K562 (cell line): ENCODE measurements around the gene ATE1. TPM values are rescaled to one million over a fixed set of nuclear protein-coding genes. Genes with fewer than 3 reads are reported as not detected.

Experiments used
- ATAC-seq: fragments of 200-7000 bp; cut with Tn5 transposase; 3 replicates; pipeline ENCODE4 v1.9.1; 2020; ENCODE audit warnings: moderate library complexity
- BruUV-seq: library from RNA; stranded (reverse); fragments of 400-500 nt; replicated peaks from 2 replicates; lab custom pipeline; 2021; lab: Mats Ljungman, UMichigan
- CTCF ChIA-PET: fragments of 300-600 bp; formaldehyde crosslinking; extraction: SDS; loops from one replicate; lab custom pipeline; 2021; ENCODE audit warnings: low intra/inter-chr PET ratio; lab: Yijun Ruan, JAX
- POLR2A ChIA-PET: fragments of 300-600, 350-650 bp; sonication (Branson Sonifier 250); formaldehyde crosslinking; extraction: SDS; loops from one replicate; lab custom pipeline; 2021; ENCODE audit warnings: antibody characterized with exemption, inconsistent platforms; lab: Yijun Ruan, JAX
- DNase-seq, 4 experiments: peaks; one replicate each; pipeline versions ENCODE4 v3.0.0 to v3.0.0-alpha.2; 2011 to 2018; ENCODE audit warnings: low spot score in 3 of 4, mixed read lengths in 3 of 4; ENCODE audit errors: extremely low read depth in 1 of 4
- FAIRE-seq: peaks from 2 replicates; lab custom pipeline; 2011; peaks lifted over from hg19 to GRCh38; lab: Jason Lieb, UNC
- H2AFZ ChIP-seq: 2 replicates; pipeline ENCODE4 v1.6.0; 2011; ENCODE audit warnings: low read depth, low read length, control low read depth, inconsistent platforms
- H3K27ac ChIP-seq: fragments of 200-600 bp; 3 replicates; pipeline ENCODE4 v1.8.0; 2011; ENCODE audit warnings: low read depth, mild to moderate bottlenecking, control low read depth, inconsistent platforms, low read length, moderate library complexity, mixed read lengths; ENCODE audit errors: extremely low read depth
- H3K27me3 ChIP-seq, 2 experiments: fragments of 300-600 bp in 1 of 2; 2 replicates in 1 of 2; 3 replicates in 1 of 2; pipeline versions ENCODE4 v1.6.0 to v1.8.0; 2011; ENCODE audit warnings: inconsistent platforms in 2 of 2, low read length in 2 of 2, mild to moderate bottlenecking in 1 of 2, mixed read lengths in 1 of 2, moderate library complexity in 1 of 2; ENCODE audit not compliant: control insufficient read depth in 2 of 2, insufficient read depth in 2 of 2
- H3K36me3 ChIP-seq: fragments of 300-600 bp; 3 replicates; pipeline ENCODE4 v1.8.0; 2011; ENCODE audit warnings: mild to moderate bottlenecking, low read length, inconsistent platforms; ENCODE audit not compliant: control insufficient read depth, insufficient read depth
- H3K4me1 ChIP-seq, 2 experiments: fragments of 200-600 bp in 1 of 2; replicated peaks in 1 of 2; 2 replicates in 1 of 2; 3 replicates in 1 of 2; pipeline versions ENCODE4 v1.5.1 to v1.8.0; 2011; ENCODE audit warnings: inconsistent platforms in 2 of 2, low read length in 2 of 2, mild to moderate bottlenecking in 1 of 2, mixed read lengths in 1 of 2, moderate library complexity in 1 of 2; ENCODE audit not compliant: control insufficient read depth in 2 of 2, insufficient read depth in 2 of 2
- H3K4me2 ChIP-seq: 2 replicates; pipeline ENCODE4 v1.6.1; 2011; ENCODE audit warnings: low read length, control low read depth, inconsistent platforms, mixed read lengths; ENCODE audit not compliant: insufficient read depth
- H3K4me3 ChIP-seq: fragments of 200-600 bp; sonication (generic), shearing (Covaris generic); 2 replicates; pipeline ENCODE4 v1.5.1; 2016; ENCODE audit warnings: control low read depth, inconsistent platforms
- H3K79me2 ChIP-seq: fragments of 200-600 bp; 3 replicates; pipeline ENCODE4 v1.8.0; 2011; ENCODE audit warnings: low read length, inconsistent platforms; ENCODE audit not compliant: control insufficient read depth, insufficient read depth
- H3K9ac ChIP-seq, 2 experiments: 2 replicates each; pipeline versions ENCODE4 v1.6.0 to v1.6.1; 2011; ENCODE audit warnings: low read depth in 2 of 2, low read length in 2 of 2, control low read depth in 1 of 2, inconsistent platforms in 1 of 2, mild to moderate bottlenecking in 1 of 2, mixed read lengths in 1 of 2; ENCODE audit not compliant: insufficient read depth in 1 of 2
- H3K9me1 ChIP-seq: one replicate; pipeline ENCODE4 v1.6.0; 2011; ENCODE audit warnings: inconsistent platforms, mild to moderate bottlenecking, low read length, moderate library complexity; ENCODE audit not compliant: control insufficient read depth, insufficient read depth
- H3K9me3 ChIP-seq: replicated peaks from 2 replicates; pipeline ENCODE4 v1.5.1; 2011; ENCODE audit warnings: low read depth, low read length, inconsistent platforms; ENCODE audit not compliant: control insufficient read depth, insufficient read depth
- H4K20me1 ChIP-seq: replicated peaks from 2 replicates; pipeline ENCODE4 v1.6.1; 2011; ENCODE audit warnings: low read length, inconsistent platforms, mixed read lengths; ENCODE audit not compliant: control insufficient read depth, insufficient read depth
- CREBBP ChIP-seq: IDR thresholded peaks from one replicate; pipeline ENCODE4 v1.6.1; 2012; ENCODE audit warnings: low read depth, mild to moderate bottlenecking, control low read depth, inconsistent platforms, low read length
- ELF4 ChIP-seq: fragments of 450-650 bp; formaldehyde crosslinking; IDR thresholded peaks from 2 replicates; pipeline ENCODE4 v1.4.0; 2022; ENCODE audit warnings: missing genetic modification characterization
- ESRRB ChIP-seq: fragments of 250-450 bp; sonication (Bioruptor Pico); IDR thresholded peaks from 2 replicates; pipeline ENCODE4 v1.5.0; 2020; ENCODE audit warnings: mild to moderate bottlenecking, moderate library complexity, borderline replicate concordance
- KAT2B ChIP-seq: IDR thresholded peaks from one replicate; pipeline ENCODE4 v1.6.1; 2012; ENCODE audit warnings: low read depth, mild to moderate bottlenecking, control low read depth, inconsistent platforms, low read length, moderate library complexity
- MAFK ChIP-seq: IDR thresholded peaks from 2 replicates; pipeline ENCODE4 v1.6.1; 2011; ENCODE audit warnings: low read length, improper control_type of control experiment
- PHB ChIP-seq: fragments of 250-450 bp; sonication (Bioruptor Pico); IDR thresholded peaks from 2 replicates; pipeline ENCODE4 v1.5.0; 2021
- ZNF512 ChIP-seq: IDR thresholded peaks from 2 replicates; pipeline ENCODE4 v1.6.1; 2016; ENCODE audit warnings: missing genetic modification characterization, missing compliant biosample characterization
- WGBS: fragments of 100-300 bp; shearing (Covaris generic); methylation state at CpG from one replicate; pipeline ENCODE4 v1.1.6; 2016; ENCODE audit warnings: low coverage, mixed read lengths; ENCODE audit not compliant: insufficient coverage; ENCODE audit errors: missing lambda C conversion rate; 5-methylcytosine and 5-hydroxymethylcytosine counted together
- in situ Hi-C: fragments of 300-500 bp; cut with MboI; formaldehyde crosslinking; loops from 4 replicates; pipeline ENCODE4 v1.15.0; 2018; ENCODE audit warnings: inconsistent platforms, mixed read lengths
- intact Hi-C: fragments of 100-400 bp; cut with micrococcal nuclease; formaldehyde crosslinking; loops from 2 replicates; pipeline ENCODE4 v1.14.2; 2022
- polyA plus RNA-seq, 8 experiments: library from polyadenylated mRNA; depleted of rRNA in 4 of 8; stranded (reverse) in 5 of 8; unstranded in 3 of 8; fragments of >200 nt; fragmentation: Nextera tagmentation in 2 of 8; fragmentation: Illumina TruSeq in 1 of 8; extraction: Ambion mirVana in 2 of 8; extraction: Trizol in 1 of 8; gene quantifications; 2 replicates each; pipeline versions ENCODE4 v1.2.1 to v1.2.3, GENCODE V29; 2011 to 2014; ENCODE audit warnings: inconsistent platforms in 1 of 8, missing spikeins in 1 of 8
- total RNA-seq, 7 experiments: library from RNA; depleted of rRNA in 6 of 7; stranded (reverse); fragments of >200 nt in 6 of 7; fragmentation: Illumina TruSeq in 2 of 7; extraction: Trizol in 2 of 7; gene quantifications; 2 replicates each; pipeline versions ENCODE4 v1.2.1 to v1.2.3, GENCODE V29; 2011 to 2021; ENCODE audit warnings: low replicate concordance in 1 of 7
- TF ChIP-seq, protein P1 (sequence below): fragments of 200-600 bp; sonication (generic); IDR thresholded peaks from one replicate; pipeline ENCODE4 v1.6.1; 2012; ENCODE audit warnings: mild to moderate bottlenecking, low read depth, low read length, inconsistent platforms
- TF ChIP-seq, protein P2 (sequence below): fragments of 250-450 bp; sonication (Bioruptor Pico); IDR thresholded peaks from 2 replicates; pipeline ENCODE4 v1.8.0; 2021; ENCODE audit warnings: moderate library complexity, mild to moderate bottlenecking, inconsistent platforms

Gene ATE1
- total and polyA plus RNA-seq, 9 of the 15 experiments (the other 6 are each of a cell fraction or from before 2014, with no cell fraction given), result 3.0 to 14.2 (median 8.8) TPM

DNA sequence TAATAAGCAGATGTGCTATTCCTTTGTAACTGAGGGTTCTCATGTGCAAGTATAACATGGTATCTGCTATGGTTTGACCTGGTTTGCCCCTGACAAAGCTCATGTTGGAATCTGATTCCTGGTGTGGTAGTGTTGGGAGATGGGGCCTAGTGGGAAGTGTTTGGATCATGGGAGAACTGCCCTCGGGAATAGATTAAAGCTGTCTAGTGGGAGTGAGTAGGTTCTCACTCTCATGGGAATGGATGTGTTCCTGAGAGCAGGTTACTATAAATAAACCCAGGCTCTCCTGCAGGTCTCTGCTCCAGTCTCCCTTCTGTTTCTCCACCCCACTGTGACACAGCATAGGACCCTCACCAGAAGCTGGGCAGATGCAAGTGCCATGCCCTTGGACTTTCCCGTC lies 97.7 kb downstream of the ATE1 start:
- H3K9ac ChIP-seq, result no peak overlapping the region
- no peaks in the 10 kb centered on the region for H3K9me1 ChIP-seq
- POLR2A ChIA-PET, result no interaction called here
- no peak overlapping the region for H3K27ac ChIP-seq
- no TSS peak for BruUV-seq
- TF ChIP-seq KAT2B, result no peak
- TF ChIP-seq PHB (CRISPR knock-in tag), result no peak
- TF ChIP-seq, protein P1, sequence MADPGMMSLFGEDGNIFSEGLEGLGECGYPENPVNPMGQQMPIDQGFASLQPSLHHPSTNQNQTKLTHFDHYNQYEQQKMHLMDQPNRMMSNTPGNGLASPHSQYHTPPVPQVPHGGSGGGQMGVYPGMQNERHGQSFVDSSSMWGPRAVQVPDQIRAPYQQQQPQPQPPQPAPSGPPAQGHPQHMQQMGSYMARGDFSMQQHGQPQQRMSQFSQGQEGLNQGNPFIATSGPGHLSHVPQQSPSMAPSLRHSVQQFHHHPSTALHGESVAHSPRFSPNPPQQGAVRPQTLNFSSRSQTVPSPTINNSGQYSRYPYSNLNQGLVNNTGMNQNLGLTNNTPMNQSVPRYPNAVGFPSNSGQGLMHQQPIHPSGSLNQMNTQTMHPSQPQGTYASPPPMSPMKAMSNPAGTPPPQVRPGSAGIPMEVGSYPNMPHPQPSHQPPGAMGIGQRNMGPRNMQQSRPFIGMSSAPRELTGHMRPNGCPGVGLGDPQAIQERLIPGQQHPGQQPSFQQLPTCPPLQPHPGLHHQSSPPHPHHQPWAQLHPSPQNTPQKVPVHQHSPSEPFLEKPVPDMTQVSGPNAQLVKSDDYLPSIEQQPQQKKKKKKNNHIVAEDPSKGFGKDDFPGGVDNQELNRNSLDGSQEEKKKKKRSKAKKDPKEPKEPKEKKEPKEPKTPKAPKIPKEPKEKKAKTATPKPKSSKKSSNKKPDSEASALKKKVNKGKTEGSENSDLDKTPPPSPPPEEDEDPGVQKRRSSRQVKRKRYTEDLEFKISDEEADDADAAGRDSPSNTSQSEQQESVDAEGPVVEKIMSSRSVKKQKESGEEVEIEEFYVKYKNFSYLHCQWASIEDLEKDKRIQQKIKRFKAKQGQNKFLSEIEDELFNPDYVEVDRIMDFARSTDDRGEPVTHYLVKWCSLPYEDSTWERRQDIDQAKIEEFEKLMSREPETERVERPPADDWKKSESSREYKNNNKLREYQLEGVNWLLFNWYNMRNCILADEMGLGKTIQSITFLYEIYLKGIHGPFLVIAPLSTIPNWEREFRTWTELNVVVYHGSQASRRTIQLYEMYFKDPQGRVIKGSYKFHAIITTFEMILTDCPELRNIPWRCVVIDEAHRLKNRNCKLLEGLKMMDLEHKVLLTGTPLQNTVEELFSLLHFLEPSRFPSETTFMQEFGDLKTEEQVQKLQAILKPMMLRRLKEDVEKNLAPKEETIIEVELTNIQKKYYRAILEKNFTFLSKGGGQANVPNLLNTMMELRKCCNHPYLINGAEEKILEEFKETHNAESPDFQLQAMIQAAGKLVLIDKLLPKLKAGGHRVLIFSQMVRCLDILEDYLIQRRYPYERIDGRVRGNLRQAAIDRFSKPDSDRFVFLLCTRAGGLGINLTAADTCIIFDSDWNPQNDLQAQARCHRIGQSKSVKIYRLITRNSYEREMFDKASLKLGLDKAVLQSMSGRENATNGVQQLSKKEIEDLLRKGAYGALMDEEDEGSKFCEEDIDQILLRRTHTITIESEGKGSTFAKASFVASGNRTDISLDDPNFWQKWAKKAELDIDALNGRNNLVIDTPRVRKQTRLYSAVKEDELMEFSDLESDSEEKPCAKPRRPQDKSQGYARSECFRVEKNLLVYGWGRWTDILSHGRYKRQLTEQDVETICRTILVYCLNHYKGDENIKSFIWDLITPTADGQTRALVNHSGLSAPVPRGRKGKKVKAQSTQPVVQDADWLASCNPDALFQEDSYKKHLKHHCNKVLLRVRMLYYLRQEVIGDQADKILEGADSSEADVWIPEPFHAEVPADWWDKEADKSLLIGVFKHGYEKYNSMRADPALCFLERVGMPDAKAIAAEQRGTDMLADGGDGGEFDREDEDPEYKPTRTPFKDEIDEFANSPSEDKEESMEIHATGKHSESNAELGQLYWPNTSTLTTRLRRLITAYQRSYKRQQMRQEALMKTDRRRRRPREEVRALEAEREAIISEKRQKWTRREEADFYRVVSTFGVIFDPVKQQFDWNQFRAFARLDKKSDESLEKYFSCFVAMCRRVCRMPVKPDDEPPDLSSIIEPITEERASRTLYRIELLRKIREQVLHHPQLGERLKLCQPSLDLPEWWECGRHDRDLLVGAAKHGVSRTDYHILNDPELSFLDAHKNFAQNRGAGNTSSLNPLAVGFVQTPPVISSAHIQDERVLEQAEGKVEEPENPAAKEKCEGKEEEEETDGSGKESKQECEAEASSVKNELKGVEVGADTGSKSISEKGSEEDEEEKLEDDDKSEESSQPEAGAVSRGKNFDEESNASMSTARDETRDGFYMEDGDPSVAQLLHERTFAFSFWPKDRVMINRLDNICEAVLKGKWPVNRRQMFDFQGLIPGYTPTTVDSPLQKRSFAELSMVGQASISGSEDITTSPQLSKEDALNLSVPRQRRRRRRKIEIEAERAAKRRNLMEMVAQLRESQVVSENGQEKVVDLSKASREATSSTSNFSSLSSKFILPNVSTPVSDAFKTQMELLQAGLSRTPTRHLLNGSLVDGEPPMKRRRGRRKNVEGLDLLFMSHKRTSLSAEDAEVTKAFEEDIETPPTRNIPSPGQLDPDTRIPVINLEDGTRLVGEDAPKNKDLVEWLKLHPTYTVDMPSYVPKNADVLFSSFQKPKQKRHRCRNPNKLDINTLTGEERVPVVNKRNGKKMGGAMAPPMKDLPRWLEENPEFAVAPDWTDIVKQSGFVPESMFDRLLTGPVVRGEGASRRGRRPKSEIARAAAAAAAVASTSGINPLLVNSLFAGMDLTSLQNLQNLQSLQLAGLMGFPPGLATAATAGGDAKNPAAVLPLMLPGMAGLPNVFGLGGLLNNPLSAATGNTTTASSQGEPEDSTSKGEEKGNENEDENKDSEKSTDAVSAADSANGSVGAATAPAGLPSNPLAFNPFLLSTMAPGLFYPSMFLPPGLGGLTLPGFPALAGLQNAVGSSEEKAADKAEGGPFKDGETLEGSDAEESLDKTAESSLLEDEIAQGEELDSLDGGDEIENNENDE, result no peak
- TF ChIP-seq ELF4 (CRISPR knock-in tag), result no peak
- no peak for TF ChIP-seq ESRRB (CRISPR knock-in tag)
- TF ChIP-seq CREBBP, result no peak
- no peak for TF ChIP-seq ZNF512 (tag)
- TF ChIP-seq, protein P2, sequence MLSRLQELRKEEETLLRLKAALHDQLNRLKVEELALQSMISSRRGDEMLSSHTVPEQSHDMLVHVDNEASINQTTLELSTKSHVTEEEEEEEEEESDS, result no peak
- TF ChIP-seq MAFK, result no peak
- no peak overlapping the region for H3K4me2 ChIP-seq
- FAIRE-seq, result no peak
- CTCF ChIA-PET, result no interaction called here
- 100% methylated on average over 2 of the region's 2 CpGs for WGBS
- H3K27me3 ChIP-seq, result no peaks in the 10 kb centered on the region
- H4K20me1 ChIP-seq, result no peaks in the 10 kb centered on the region
- 0 out of 3 replicates have a peak, but pooled peaks cover 9% of the 10 kb centered on the region for H3K36me3 ChIP-seq
- intact Hi-C loops, result no loop called here
- in situ Hi-C loops, result no loop called here
- peaks cover 0 to 15% of the 10 kb centered on the region in 2 experiments; a peak in 4 of 5 replicates for H3K4me1 ChIP-seq
- DNase-seq, result no peak
- no peaks in the 10 kb centered on the region for H3K79me2 ChIP-seq
- H2AFZ ChIP-seq, result no peak overlapping the region
- ATAC-seq, result no peak
- H3K9me3 ChIP-seq, result no peaks in the 10 kb centered on the region
- H3K4me3 ChIP-seq, result no peak overlapping the region
